HG02588 (cell line): ENCODE results near the gene KCNH3.

Experiments
- ATAC-seq: cut with Tn5 transposase; IDR thresholded peaks from one replicate; pipeline ENCODE4 v1.9.1; 2021; ENCODE audit warnings: mild to moderate bottlenecking, moderate library complexity; ENCODE audit not compliant: unreplicated experiment

The KCNH3 gene

DNA sequence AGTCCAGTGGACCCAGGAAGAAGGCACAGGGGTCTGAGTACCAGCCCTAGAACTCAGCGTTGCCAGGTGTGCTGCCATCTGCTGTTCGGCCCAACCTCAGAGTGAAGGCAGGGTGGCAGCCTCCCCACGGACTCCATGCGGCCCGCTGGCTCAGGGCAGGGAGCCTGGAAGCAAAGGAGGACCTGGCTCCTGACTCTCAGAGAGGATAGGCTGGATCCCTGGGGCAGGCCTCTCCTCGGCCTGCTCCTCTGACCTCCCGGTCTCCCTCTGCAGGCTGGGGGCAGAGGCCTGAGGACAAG is 19.0 kb downstream of the KCNH3 start:
- no peak for ATAC-seq

DNA sequence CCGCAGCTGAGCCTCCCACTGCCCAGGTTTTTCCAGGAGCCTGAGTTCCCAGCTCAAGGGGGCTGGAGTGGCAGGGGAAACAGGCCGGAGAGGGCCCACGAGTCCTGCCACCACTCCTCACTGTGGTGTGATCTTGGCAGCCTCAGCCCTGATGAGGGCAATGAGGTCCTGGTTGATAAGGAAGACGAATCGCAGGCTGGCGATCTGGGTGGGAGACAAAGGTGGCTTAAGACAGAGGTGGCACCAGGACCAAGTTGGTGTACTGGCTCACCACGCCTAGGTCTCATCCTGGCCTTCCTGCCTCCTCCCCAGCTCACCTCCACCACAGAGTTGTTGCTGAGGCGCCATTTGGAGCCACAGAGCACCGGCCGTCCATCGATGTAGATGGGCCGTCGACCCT is 19.7 kb downstream of the KCNH3 start:
- ATAC-seq: no peak

DNA sequence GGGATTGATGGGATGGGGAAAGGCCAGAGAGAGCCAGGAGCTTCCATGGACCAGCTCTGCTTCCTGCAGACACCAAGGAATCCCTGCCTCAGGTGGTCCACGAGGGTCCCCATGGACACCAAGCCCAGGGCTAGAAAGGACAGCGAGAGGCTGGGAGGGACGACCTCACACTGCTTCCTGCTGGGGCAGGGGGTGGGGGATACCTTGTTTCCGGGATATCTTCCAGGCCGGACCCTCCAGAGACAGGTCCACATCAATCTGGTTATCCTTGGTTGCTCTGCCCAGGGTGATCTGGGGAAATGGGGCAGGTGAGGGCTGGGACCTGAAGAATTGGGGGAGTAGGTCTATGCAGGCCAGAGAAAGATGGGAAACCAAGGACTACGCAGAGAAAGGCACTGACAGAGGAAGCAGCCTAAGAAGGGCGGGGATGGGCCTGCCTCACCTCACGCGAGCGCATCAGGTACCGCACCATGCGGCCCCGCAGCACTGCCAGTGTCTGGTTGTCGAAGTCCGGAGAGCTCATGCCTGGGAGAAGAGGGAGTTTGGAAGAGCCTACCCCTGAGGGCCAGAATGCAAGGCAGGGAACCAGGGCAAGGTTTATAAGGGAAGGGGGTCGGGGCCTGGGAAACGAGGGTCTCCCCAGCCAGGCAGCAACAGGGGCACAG is 20.3 kb downstream of the KCNH3 start:
- ATAC-seq: no peak

DNA sequence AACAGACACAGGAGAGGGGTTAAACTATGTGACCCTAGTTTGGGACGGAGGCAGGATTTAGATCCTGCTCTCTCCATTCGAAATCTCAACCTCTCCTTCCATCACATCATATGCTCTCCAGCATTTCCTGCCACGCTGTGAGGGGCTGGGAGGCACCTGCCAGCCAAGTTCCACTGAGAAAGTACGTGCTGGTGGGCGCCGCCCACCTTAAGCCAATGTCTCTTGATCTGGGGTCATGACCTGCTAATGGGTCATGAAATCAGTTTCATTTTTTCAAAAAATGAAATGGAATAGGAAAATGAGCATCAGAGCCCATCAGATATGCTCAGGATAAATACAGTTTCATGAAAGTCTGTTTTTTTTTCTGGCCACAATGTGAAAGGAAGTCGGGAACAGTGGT is 21.9 kb downstream of the KCNH3 start:
- no peak for ATAC-seq

DNA sequence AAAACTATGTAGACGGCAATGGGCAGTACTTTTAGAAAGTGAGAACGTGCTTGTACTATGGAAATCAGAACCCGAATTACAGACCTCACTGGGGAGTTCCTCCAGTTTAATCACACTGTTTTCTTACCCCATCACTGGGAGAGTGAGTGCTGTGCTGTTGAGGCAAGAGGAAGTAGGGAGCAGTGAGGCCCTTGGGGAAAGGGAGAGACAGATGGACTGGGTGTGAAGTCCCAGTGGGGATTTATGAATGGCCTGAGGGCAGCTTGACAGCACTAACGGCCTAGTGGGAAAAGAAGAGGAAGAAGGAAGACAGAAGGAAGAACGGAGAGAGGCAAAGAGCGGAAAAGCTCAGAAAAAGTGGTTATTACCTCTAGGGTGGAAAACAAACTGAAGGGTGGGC is 23.4 kb downstream of the KCNH3 start:
- no peak for ATAC-seq

DNA sequence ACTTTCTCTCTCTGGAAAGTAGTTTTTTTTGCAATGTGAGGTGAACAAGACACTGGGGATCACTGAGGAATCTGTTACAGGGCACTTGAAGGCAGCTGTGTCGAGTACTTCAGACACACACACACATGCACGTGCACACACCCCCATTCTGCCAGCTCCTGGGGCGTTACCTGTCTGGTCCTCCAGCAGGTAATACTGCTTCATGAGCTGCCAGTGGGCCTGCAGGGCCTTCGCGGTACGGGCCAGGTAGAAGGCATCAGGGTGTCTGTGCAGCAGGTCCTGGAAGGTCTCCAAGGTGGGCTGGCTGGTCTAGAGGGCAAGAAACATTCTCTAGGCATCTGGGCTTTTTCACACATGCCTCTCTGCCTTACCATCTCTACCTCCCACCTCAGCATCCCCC is 24.0 kb downstream of the KCNH3 start:
- ATAC-seq: no peak

DNA sequence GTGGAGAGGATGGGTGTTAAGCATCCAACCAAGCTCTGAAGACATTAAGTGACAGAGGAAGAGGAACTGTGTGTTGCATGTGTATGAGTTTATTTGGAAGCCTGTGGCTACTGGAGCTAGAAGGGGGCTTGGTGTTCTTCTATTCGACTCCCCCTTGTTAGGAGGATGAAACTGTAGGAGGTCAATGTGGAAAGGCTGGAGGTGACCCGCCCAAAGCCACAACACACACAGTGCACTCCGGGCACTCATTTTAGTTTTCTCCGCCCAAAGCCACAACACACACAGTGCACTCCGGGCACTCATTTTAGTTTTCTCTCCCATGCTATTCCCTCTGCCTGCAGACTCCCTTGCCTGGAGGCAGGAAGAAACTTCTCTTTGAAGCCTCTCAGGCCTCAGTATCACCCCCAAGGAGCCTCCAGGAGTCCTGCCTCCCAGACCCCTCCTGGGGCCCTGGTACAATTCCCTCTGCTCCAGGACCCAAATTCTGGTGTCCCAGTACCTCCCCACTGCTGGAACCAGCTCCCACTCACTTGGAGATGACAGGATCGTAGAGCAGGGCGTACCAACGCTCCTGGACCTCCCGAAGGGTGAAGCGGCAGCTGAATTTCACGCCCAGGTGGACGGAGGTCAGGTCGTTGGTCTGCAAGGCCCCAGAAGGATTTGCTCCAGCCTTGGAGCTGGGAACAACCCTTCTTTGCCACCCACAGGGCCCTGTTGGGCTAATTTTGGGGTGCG is 25.3 kb downstream of the KCNH3 start:
- ATAC-seq: no peak

DNA sequence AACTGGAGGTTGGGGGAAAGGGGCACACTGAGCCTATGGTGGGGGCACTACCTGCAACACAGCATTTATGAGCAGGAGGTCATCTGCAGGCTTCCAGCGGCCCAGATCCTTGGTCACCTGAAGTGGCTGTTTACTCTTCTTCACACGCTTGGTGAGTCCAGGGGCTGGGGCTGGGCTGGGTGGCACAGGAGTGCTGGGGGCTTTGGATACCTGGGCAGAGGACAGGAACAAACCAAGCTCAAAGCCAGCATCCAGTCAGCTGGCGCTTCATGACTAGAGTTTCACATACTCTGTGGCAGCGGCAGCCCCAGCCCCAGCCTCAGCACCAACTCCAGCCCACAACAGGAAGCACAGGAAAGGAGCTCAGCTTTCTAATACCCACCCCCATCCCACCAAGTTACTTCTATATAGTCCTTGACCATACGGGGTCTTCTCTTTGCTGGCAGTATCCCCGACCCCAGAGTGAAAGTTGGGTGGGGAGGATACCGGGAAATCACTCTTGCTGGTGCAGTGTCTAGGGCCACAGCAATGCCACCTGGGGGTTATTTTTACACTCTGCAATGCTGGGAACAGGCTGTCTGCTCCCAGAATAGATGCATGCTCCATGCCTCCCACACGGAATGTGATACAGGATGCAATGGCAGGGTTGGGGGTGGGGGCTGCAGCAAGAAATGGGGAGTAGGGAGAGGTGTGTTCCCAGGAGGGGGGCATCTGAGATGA is 26.0 kb downstream of the KCNH3 start:
- ATAC-seq: no peak

DNA sequence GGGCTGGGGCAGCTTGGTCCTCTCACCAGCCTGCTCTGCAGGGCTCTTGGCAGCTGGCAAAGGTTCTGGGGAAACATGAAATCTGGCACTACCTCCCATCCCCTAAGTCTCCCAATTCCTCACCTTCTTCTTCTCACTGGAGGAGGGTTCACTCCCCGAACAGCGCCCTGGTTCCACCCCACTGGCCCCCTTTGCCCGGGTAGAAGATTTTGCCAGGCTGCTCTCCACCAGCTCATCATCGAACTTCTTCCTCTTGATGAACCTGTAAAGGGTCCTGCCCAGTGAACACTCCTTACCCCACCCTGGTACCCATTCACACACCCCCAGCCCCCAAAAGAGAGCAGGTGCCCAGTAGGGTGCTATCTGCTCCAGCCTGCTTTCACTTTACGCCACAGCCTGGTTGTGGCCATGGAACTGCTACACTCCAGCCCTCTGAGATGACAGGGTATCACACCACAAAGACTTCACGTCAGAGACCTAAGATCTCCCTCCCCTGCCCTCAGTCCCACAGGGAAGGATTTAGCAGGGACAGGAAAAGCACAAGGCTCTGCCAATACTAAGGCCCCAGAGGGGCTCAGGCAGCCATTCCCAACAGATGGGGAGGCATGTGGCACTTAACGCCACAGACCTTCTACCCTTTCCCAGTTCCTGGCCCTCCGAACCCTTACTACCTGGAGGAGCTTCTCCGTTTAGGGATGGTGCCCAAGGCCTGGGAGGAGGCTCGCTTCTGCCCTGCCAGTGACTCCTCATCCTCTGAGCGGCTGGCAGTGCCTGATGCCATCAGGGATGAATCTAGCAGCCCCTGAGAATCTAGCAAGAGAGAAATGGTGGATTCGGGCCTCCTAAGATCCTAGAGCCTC is 26.8 kb downstream of the KCNH3 start:
- ATAC-seq: no peak

DNA sequence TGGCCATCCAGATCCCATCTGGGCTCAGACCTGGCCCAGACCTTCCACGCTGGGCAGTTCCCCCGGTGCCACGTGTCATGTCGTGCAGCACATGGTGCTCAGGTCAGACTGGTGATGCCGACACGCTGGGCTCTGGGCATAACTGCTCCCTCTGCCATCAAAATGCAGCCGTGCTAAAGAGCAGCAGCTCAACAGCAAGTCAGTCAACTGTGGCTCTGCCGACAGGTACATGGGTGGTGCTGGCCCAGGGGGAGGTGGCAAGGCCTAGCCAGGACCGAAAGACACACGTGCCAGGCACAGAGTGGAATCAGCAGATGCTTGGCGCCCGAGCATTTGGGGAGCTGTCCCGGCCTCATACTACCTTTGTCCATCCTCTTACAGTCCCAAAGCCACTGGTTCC is 27.5 kb downstream of the KCNH3 start:
- ATAC-seq: no peak

DNA sequence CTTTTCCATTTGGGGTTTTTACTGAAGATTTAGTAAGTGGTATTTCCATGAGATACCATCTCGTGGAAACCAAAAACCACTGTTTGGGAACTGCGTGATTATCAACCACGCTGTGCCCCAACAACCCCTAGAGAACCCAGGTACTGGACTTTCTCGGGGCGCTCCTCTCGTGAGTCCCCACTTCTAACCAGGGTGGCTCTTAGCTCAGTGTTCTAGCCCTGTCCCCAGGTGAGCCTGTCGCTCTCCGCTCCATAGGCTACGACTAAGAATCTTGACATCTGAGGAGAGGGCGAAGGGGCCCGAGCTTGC is 28.4 kb downstream of the KCNH3 start:
- ATAC-seq: peak; percentile 10

DNA sequence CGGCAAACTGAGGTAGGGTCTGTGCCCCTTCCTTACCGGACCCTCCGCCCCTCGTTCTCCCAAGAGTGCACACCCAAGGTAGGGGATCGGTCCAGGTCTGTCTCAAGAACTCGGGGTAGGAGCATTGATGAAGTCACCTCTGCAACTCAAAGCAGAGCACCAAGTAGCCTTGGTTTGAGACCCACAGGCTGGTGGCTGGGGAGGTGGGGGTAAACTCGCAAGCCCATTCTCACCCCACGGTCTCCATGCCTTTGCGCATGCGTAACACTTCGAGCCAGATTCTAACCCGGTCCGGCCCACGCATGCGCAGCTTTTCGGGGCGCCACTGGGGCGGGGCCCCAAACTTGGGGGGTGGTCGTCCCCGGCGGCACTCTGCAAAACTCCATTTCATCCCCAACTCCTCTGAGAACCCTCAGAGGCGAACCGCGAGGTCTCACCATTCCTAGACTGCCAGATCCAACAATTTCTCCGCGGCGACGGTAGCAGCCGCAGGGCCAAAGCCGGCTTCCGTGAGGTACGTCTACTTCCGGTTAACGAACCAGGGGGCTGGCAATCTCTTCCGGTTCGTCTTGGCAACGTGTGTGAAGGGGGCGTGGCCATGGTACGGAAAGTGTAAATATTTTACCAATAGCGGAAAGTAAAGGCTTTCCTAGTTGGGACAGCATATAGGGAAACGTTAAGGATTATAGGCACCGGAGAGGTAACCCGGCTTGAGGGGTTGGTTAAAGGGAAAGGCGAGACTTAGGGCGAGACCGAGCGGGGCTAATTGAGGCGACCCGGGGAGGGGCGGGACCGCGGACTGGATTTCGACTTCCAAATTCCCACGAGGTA is 29.0 kb downstream of the KCNH3 start, which contains the start of gene MCRS1:
Gene MCRS1, minus strand, starts transcription at position 532 of the 831 bp plus-strand sequence. CDS start 1,411 bp downstream, outside the sequence.
- ATAC-seq: peak; percentile 81

DNA sequence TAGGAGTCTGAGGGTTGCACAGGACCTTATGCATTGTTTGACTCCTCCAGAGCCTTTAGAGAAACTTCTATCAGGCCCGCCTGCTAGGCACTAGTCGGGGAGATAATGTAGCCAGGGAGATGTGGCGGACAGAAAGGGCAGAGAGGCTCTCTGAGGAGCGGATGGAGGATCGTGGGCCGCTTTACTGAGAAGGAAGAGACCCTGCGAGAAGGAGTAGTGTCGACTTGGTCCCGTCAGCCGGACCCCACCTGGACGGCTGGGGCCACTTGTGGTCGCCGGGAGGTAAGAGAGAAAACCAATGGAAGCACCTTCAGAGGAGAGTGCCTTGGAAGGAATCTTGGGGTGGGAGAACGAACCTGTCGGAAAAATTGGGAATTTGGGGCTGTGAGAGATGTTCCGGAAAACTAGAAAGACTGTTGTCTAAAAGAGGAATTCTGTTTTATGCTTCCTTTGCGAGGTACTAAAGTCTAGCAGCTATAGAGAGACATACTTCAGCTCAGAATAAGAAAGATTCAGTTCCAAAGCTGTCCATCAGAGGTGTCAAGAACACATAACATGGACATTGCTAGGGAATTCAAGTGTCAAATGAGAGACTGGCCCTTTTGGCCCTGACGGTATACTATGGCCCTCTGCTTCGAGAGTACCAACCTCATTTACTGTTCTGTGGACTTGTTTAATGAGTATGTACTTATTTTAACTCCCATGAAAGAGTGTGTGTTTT is 29.8 kb downstream of the KCNH3 start:
- peak; percentile 23 for ATAC-seq

DNA sequence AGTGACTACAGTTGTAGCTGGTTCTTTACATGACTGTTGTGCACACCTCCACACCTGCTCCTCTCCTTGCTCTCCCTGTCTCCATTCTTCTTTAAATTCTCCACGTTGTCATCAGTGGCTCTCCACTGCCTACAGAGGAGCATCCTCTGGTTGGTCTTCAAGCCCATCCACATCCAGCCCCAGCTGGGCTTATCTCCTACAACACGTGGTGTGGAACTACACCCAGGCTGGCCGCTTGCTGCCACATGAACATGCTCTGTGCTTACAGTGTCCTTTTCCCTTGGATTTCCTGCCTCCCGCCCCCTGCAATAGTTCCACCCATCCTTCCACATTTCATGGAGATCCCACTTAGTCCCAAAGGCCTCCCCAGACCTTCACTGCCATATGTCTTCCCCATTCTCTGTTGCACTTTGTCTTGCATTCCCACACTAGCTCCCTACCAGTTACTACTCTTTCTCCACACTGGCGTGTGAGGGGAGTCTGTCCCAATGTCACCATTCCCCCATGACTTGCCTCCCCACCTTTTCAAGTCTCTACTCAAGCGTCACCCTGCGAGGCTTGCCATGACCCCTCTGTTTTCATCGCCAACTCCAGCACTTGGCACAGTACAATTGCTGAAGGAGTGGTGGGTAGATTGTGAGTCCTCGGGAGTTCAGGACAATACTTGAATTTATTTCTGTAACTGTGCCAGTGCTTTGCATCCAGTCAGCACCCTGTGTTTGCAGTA is 38.9 kb downstream of the KCNH3 start:
- no peak for ATAC-seq

DNA sequence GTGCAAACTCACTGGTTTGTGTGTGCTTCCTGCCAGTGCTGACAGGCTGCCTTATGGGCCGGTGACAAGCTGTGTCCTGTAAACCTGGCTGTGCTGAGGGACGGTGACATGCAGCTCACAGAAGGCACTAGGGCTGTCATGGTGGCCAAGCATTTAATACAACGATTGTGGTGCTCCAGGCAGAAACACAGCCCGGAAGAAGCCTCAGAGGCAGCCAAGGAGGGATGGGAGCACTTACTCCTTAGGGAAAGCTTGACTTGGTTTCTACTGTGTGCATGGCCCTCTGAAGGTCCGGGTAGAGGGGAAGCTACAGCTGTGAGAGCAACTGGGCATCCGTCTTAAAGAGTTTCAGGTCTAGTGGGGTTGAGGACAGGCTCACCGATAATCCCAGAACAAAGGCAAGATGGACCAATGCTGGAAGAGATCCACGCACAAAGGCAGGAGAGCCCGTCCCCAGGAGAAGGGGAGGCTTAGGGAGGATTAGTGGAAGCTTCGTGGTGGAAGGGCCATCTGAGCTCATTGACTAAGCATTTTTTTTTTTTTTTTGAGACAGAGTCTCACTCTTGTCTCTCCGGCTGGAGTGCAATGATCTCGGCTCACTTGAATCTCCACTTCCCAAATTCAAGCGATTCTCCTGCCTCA is 39.8 kb downstream of the KCNH3 start:
- no peak for ATAC-seq

DNA sequence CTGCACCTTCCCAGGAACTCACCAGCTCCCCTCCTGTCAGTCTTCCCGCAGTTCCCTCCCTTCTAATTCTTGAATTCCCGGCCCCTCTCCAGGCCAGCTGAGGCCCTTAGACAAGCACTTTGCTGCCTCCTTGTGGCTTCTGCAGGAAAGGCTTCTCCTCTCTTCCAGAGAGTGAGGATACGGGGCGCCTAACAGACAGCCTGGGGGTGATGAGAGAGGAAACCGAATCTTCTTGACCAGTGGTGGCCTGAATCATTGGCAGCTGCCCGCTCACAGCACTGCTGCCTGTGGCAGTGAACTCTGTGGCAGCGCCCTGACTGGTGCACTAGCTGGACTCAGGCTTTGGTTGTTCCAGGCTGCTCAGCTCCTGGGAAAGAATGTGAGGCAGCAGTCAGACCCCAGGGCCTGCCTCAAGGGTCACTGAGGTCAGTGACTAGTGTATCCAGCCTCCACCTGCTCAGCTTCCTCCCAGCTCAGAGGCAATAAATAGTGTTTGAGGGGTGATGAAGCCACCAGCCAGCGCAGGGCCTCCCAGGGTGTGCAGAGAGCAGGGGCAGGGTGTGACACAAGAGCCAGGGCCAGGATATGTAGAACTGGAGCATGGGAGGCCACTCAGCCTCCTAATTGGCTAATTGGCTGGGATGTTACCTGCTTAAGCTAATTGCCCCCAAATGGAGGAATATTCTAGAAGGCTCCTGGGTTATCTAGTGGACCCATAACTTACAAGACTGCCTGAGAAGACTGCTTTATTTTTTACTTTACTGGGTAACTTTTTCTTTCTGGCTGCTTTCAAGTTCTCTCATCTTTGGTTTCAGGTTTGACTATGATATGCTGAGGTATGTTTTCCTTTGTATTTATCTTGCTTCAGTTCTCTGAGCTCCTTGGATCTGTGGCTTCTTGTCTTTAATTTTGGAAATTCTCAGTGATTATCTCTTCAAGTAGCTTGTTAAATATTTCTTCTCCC is 42.0 kb downstream of the KCNH3 start:
- peak; percentile 45 for ATAC-seq

DNA sequence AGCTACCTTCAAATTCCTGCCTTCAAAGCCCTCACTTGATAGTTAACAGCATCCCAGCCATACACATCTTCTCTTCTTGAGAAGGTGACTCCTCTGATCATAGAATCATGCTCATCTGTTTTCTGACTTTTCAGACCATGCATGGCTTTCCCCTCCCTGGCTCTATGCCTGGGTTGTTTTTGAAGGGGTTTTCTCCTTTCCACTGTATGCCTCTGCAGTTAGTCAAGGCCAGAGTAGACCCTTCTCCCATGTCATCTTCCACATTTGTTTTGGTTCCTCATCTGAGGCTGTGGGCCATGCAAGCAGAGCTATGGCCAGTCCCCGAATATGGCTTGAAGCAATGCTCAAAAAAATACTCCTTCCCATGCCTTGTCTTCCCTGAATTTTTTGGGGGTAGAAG is 43.4 kb downstream of the KCNH3 start:
- no peak for ATAC-seq

DNA sequence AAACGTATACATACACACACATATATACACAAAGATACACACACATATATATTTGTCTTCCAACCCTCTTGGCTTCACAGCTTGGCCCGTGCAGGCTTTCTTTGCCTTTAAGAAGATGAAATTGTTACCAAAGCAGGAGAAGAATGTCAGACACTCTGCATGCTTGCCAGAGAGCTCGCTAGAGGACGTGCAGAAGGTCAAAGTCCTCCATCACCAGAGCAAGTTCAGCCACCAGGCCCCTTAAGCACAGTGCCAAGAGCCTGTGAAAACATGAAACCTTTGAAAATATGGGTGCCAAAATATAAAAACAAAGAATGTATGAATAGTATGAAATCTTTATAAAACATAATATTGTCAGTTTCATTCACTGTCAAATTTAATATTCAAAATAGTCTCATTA is 44.0 kb downstream of the KCNH3 start:
- no peak for ATAC-seq
